GM18861 (cell line): ENCODE results near the gene TSPAN17.

ENCODE experiments used
- ATAC-seq: cut with Tn5 transposase; IDR thresholded peaks from one replicate; pipeline ENCODE4 v1.9.1; 2021; ENCODE audit not compliant: unreplicated experiment

The TSPAN17 gene

DNA sequence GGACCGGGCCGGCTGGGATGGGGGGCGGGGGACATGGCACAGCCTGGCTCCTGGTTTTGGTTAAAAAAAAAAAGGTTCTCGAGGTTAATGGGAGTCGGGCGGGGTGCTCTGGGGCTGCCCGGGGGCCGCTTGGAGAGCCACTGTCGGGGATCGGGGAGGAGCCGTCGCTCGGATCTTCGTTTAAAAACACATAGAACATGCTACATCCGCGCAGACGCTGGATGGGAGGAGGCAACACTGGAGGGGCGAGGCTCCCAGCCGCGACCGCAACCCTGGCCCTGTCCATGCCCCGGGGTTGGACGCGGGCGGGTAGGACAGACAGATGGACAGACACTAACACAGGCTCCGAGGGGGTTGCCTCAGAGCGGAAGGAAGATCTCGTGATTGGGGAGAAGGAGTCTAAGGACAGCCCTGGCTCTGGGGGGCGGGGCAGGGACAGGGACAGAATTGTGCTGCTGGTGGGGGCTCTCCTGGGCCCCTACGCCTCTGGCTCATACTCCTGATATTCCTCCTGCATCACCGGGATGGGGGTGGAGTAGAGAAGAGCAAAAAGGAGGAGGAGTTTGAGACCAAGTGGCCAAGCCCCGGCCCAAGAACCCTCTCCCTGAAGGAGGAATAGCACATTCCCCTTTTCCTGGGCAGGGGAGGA, 26.8 kb upstream of the TSPAN17 start:
- ATAC-seq: no peak

DNA sequence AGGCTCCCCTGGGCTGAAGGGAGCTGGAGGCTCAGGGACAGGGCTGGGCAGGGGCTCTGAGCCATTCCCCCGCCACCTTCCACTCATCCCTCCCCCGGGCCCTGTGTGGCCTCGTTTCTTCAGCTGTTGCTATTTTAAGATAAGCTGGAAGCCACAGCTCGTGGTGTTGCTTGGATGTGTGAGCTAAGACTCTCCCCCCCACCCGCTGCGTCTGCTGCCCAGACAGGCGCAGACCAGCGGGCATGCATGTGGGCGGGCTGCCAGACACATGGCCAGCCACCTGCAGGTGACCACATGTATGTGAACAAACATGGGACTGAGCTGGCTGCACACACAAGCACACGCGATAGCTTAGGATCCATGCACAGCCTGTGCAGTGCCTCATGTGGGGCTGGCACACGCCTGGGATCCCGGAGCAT, 25.6 kb upstream of the TSPAN17 start:
- no peak for ATAC-seq

DNA sequence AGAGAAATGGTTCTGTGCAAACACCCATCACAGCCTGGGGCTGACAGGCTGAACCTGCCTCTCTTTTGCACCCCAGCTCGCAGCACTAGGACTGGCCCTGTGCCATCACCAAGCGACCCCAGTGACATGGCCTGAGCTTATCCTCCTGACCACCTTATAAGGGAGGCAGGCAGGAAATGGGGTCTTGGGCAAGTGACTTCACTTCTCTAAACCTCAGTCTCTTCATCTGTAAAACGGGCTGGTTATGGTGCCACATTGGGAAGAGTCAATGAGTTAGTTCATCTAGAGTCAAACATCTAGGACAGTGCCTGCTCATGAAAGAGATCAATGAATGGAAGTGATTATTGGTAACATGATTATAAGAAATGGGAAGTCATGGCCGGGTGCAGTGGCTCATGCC, 23.1 kb upstream of the TSPAN17 start:
- no peak for ATAC-seq

DNA sequence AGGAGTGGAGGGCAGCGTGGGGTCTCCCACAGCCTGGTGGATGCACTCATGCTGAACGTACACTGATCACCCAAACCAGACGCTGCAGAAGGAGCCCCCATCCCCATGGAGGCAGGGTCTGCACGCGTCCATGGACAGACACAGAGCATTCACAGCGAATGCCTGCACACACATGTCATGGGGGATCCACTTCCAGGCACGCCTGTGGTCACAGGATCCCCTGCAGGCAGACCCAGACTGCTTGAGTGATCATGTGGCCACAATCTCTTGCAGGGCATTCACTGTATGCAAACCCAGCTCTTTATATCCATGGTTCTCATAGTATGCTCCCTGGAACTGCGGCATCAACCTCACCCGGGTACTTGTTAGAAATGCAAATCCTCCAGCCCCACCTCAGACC, 22.3 kb upstream of the TSPAN17 start:
- no peak for ATAC-seq

DNA sequence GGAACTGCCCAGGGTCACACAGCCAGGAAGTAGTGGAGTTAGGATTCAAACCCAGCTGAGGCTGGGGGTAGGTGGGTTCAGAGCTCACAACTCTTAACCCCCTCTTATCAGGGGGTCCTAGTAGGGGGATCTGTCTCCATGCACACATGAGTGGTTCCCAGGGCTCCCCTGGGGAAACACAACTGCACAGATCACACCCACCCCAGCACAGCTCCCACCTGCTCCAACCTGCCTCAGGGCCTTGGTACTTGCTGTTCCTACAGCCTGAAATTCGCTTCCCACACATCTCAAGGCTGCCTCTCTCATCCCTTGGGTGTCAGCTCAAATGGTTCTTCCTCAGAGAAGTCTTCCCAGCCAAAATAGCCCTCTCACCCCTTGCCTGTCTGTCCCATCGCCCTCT, 21.8 kb upstream of the TSPAN17 start:
- ATAC-seq: no peak

DNA sequence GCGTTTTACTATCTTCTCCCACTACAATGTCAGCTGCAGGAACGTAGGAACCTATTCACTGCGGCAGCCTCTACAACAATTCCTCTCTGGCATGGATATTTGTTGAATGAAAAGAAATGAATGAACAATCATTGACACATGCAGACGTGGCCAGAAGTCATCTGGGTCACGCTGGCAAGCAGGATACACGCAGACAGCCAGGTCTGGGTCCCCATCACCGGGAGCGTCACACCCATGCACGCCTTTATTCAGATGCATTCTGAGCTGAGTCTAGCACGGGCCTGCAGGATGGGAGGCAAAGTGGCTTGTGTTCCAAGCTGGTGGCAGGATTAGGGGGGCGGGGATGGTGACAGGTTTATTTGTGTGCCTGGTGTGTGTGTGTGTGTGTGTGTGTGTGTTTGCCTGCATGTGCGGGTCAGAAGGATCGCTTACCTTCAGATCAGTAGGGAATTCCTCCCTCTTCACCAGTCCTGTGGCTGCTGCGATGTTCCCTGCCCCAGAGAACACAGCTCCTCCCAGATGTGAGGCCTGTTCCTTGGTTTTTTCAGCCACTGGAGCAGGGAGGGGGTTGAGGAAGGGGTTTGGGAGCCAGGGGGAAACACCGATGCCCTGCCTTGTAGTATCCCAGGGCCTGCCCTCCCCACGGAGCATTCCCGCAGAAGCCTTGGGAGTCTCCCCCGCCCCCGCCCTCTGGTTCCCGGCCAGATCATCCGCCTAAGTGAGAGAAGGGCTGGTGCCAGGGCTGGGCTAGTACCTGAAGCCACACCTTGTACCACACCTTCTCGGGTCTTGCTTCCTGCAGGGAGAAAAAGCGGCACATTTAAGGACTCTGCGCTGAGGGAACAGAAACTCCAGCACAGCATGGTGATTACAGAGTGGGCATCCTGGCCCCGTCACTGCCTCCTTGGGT, 21.1 kb upstream of the TSPAN17 start:
- ATAC-seq: no peak

DNA sequence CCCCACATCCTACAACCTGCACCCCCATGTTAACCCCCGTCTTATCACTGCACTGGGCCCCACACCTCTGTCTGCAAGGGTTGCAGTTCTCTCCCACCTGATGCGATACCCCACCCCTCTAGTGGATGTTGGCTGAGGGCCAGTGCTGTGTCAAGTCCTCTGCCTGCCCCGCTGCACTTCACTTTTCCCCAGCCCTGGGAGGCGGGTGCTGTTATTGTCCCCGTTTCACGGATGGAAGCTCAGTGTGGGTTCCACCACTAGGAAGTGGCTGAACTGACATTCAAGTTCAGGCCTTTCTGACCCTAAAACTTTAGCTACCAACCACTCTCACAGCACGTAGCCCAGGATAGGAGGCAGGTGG, 20.4 kb upstream of the TSPAN17 start:
- no peak for ATAC-seq

DNA sequence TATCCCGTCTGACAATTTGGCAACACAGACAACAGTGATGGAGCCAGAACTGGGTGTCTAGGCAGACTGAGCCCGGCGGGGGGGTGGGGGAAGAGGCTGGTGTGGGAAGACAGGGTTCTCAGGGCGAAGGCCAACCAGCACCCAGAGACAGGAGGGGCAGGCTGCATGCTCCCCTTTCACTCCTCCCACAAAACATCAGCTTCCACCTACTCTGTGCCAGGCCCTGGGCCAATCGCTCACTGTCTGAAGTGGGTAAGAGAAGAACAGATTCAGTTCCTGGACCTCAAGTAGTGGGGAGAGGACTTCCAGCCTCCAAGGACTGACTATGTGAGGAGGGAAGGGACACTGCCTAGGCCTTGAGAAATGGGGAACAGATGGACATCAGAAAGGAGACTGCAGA, 19.7 kb upstream of the TSPAN17 start:
- no peak for ATAC-seq

DNA sequence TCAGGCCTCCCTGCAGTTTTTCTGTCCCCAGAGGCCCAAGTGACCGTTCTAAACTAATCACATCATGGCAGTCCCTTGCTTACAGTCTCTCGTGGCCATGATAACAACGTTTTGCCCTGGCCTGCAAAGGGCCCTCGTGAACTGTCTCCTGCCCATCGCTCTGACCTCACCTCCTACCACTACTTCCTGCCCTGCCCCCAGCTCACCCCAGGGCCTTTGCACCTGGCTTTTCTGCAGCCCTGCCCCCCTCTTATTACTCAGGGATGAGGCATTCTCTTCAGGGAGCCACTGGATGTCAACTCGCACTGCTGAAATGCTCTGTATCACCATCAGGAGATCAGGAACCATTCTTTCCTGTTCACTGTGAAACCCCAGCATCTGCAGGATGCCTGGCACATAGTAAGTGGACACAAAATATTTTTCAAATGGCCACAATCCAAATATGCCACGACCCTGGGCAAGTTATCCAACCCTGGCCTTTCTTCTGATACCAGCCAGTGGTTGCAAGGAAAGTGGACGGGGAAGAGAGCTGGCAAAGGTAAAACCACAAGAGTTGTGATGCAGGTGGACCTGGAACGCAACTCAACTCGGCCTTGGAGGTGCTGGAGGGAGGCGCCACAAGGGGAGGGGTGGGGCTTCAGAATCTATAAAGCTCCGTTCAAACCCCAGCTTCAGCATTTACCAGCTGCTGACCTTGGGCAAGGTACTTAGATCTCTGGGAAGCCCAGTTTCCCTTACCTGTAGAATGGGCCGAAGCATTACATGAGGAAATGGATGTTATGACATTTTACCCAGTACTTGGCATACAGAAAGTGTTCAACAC, 18.7 kb upstream of the TSPAN17 start:
- ATAC-seq: no peak

DNA sequence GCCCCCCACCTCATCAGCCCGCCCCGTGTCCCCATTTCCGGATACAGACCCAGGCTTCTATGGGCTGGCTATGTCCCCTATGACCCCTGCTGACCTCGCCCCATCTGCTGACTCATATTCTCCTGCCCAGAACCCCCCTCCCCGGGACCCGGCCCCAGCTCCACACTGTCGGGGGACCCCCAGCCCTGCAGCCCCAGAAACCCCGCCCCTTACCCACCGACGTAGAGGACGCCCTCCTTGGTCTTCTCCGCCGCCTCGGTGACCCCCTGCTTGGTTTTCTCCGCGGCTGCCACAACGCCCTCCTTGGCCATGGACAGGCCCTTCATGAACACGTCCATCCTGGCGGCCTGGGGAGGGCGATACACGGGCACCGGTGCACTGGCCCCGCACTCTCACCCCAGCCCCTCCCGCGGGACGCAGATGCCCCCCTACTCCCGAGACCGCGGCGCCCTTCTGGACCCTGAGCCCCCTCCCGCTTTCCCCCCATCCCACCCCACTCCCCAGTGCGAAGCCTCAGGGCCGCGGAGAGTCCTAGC, 17.9 kb upstream of the TSPAN17 start:
- no peak for ATAC-seq

DNA sequence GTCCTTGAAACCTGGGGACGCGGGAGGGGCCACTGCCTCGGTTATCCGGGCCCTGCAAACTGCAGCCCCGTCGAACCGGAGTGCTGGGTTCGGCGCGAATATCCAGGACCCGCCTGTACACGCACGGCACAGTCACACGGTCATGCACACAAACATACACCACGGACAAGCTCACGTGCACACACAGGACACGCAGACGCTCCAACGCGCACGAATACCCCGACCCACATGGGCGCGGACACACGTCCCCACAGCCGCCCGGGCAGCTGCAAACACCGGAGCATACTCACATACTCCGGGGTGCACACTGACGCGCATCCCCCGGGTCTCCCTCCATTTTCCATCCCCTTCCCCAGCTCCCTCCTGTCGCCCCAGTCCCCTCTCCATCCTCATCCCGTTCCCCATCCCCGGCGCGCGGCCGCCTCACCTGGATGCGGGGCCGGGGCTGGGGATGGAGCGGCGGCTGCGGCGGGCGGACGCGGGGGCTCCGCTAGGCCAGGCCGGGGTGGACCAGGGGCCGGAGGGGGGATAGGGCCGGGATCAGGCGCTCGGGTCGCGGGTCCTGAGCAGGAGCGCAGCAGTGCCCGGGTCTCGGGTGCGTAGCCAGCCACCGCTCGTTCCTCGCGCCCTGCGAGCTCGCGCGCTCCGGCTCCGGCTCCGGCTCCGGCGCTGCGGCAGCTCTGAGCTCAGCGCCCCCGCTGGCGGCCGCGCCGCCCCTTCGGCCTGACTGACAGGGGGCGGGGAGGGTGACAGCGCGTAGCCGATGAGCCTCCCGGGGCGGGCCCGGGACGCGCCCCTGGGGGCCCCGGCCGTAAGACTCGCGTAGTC, 17.2 kb upstream of the TSPAN17 start, which contains the start of the genes EIF4E1B and SNCB:
Gene EIF4E1B (plus strand): TSS at position 823 of the 828 bp plus-strand sequence. CDS start 12,113 bp downstream, outside the sequence.
Gene SNCB (minus strand): TSS at position 682 of the 828 bp plus-strand sequence. CDS start 880 bp downstream, outside the sequence.
- ATAC-seq: no peak

DNA sequence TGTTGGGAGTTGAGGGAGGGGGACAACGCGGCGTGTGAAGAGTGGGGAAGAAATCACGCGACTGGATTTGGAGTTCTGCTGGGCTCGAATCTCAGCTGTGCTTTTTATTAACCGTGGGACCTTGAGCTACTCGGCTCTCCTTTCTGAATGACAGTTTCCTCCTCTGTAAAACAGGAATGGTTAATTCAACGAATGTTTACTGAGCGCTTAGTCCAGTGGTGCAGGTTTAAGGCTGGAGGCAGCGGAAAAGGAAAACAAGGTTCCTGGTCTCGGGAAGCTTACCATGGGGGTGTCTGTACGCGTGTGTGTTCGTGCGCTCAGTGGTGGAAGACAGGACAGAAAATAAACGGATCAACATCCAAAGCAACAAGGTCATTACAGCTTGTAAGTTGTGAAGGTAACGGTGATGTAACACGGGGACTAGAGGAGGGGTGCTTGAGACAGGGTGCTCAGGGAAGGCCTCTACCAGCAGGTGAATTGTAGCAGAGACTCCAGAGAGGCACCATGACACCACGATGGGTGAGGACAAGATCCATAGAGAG, 16.5 kb upstream of the TSPAN17 start:
- ATAC-seq: no peak

DNA sequence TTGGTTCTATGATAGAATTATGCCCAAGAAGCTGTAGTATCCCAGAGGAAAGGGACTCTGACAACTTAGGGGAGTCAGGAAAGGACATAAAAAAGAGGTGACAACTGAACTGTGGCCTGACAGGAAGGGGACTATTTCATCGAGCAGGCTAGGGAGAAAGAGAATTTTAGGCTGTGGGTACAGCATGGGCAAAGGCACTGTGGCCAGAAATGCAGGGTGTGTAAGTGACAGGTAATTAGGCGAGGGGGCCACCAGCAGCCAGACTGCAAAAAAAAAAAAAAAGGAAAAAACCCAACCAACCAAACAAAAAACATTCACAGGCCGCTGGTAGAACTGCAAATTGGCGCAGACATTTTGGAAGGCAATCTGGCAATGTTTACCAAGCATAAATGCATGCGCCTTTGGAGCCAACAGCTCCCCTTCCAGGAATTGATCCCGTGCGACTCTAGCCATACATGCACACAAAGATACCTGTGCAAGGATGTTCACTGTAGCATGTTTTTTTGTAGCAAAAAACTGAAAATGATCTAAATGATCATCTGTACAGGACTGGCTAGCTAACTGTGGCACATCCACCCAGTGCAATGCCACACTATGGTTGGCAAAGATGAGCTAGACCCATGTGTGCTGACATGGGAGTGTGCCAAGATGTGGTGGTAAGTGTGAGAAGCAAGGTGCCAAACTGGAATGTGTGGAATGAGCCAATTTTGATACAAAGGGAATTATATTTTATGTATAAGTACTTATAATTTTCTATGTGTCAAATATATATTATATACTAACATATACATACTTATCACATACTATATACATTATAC, 15.7 kb upstream of the TSPAN17 start:
- ATAC-seq: no peak

DNA sequence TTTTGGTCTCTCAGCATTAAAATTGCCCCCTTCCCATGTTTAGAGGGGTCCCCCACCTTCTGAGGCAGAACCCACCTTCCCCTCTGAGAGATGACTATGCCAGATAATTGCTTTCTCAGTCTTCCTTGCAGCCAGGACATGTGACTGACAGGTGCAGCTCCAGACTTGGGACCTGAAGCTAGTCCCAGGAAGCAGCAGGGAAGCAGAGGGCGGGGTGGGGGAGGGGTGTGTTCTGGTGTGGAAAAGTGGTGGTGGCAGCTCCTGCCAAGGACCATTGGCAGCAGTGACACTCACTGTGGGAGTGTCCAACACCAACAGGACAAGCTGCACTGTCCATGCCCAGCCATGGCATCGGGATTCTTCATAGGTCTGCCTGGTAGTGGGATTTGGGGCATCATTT, 14.5 kb upstream of the TSPAN17 start:
- no peak for ATAC-seq

DNA sequence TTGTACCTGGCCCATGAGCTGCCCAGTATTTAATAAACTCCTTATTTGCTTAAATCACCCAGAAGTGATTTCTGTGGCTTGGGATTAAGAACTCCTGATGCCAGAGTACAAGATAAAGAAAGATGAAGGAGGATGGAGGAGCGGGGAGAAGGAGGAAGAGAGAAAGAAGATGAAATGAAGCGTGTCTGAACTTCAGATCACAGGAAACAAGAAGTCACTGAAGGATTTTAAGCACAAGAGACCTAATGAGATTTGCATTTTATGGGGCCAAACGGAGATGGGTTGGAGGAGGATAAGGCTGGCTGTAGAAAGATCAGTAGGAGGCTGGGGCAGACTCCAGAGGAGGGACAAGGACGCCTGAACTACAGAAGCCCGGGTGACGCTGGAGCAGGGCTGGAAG, 13.7 kb upstream of the TSPAN17 start:
- ATAC-seq: no peak

DNA sequence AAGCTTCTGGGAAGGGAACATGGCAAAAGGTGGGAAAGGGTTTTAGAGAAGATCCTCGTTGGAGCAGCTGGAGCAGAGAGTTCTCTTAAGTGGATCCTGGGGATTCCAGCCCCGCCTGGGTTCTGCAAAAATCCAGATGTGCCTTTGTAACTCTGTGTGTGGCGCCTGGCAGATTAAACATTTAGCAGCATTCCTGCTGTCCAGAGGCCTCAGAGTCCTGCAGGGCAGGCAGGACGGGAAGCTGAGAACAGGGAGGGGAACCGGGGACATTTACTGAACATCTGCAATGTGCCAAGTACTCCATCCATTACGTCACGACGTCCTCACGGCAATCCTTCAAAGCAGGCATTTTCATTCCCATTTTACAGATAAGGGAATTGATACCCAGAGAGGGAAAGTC, 10.9 kb upstream of the TSPAN17 start:
- ATAC-seq: no peak

DNA sequence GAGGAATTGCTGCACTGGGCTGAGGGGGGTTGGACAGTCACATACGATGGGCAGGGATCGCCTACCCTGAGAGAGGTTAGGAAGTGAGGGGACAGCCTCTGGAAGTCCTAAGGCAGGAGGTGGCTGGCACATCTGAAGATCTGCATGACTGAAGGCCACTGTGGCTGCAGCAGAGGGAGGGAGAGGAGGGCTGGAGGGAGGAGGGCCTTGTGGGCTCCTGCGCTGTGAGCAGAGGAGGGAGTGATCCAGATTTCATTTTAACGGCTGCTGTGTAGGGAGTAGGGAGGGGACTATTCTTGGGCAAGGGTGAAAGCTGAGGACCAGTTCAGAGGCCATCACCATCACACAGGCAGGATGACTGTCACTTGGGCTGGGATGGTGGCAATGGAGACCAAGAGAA, 9.7 kb upstream of the TSPAN17 start:
- no peak for ATAC-seq

DNA sequence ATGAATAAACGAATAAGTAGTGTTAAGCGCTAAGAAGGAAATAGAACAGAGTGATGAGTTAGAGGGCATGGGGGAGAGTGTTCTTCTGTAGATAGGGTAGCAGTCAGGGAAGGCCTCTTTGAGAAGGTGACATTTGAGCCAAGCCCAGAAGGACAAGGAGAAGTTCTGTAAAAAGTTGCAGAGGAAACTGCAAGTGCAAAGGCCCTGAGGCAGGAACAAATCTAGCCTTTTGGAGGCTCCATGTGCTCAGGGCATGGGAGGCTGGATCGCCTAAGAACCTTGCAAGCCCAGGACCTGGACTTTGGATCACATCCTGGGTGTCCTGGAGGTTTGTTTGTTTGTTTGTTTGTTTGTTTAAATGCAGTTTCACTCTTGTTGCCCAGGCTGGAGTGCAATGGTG, 8.8 kb upstream of the TSPAN17 start:
- ATAC-seq: no peak

DNA sequence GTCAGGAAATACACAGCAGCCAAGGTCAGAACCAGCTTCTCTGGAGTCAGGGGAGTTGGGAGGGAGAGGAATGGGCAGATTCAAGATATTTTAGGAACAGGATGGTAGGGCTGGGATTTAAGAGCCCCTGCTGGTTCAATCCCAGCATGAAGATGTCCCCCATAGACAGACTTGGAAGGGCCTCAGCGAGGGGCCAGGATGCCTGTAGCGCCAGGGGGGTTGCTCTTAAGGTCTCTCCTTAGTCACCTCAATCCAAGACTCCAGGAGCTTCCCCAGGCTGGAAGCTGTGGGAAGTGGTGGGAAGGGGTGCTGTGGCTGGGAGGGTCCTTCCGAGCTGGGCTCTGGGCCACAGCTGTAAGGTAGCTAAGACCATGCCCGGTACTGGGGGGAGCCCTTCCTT, 8.1 kb upstream of the TSPAN17 start:
- ATAC-seq: no peak
